ENCODE measurements around the gene C3orf22. TPM values are rescaled to one million over a fixed set of nuclear protein-coding genes. Genes with fewer than 3 reads are reported as not detected.

The C3orf22 gene
- total RNA-seq, 1 donor from 2014 or later = not detected

DNA sequence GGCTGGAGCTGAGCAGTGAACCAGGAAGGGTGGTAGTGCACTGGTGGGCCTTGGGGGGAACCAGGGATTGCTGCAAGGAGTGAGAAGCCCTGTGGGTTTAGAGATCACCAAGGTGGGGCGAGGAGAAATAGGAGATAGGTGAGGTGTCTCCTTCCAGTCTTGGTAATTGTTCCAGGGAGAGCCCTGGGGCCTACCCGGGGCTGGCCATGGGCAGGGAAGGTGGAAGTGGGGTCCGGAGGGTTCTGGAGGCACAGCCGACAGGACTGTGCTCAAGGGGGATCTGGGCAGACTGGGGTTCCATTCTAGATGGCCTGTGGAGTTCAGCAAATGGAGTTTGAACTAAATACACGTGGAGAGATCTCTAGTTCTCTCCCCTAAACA is 30.3 kb downstream of the C3orf22 start:
- intact Hi-C loops (cut with micrococcal nuclease) = no loop called here

DNA sequence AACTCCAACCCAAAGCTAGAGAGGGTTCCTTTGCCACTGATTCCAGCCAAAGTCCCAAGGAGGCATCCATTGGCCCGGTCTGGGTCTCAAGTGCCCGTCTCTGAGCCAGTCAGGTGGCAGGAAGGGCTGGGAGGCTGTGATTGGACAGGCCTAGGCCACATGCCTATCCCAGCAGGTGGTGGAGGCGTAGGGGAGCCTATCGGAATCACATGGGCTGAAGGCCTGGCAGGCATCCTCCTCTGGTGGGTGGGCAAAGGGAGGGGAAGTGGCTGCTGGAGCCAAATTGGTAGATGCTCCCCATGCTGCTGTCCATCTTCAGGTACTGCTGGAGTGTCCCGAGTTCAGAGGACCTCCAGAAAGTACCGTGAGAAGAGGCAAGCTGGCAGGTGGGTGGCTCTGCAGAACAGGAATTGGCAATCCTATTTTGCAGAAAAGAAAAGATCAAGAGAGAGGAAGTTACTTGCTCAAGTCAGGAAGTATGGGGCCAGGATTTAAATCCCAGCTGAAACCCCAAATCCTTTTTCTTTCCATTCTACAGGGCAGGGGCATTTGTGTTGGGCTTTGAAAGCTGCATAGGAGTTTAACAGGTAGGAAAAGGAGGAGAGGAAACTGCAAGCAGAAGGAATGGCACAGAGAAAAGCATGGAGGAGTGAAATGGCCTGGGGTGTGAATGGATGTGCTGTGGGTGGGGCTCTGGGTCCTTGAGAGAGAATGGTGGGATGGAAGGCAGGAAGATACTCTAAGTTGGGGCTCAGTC is 31.1 kb downstream of the C3orf22 start:
- intact Hi-C loops (cut with micrococcal nuclease) = no loop called here

GRCh38 chr3:126527006-126527405 is 31.7 kb downstream of the C3orf22 start:
- intact Hi-C loops (cut with micrococcal nuclease) = no loop called here

DNA sequence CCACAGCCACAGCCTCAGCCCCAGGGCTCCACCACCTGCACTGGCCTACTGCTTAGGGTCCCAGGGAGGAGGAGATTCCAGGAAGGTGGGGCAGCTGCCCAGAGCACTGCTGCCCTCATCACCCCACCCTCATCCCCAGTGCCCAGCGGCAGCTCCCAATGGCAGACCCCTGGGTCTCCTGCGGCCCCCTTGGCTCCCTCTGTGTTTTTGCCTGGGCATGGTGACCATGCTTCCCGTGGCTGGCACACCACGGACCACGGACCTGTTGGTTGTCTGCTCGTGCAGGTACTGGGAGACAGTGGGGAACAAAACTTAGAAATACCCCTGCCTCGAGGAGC is 32.1 kb downstream of the C3orf22 start:
- intact Hi-C loops (cut with micrococcal nuclease) = no loop called here

DNA sequence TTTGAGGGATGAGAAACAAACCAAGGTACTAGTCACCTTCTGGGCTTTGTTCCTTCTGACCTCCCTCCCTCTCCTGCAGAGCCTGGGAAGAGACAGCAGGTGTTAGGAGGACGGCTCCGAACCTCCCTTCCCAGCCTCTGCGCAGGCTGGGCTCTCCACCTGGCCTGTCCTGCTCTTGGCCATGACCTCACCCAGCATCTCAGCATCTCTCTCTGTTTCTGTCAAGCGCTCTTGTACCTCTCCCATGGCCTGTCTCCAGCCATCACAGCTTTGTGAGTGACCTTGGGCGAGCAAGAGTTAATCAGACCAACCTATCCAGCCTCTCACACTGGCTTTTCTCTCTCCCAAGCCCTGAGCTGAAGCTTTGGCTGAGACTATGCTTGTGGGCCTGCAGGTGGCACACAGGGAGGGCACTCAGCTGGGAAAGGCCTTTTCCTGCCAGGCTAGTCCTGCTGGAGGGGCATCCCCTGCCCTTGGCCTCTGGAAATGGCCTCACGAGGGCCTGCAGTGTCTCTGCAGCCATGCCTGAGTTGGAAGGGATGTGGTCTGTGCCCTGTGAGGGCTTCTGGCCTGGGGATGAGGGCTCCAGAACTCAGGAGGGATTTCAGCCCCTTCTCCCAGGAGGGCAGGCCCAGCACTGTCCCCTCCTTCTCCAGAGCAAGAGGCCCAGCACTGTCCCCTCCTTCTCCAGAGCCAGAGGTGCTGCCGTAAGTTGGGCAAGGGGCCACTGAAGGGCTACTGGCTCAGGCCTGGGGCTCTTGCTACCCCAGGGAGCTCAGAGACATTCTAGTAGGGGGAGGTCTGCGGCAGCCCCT is 32.7 kb downstream of the C3orf22 start:
- intact Hi-C loops (cut with micrococcal nuclease) = no loop called here

GRCh38 chr3:126525091-126525852 is 33.5 kb downstream of the C3orf22 start:
- intact Hi-C loops (cut with micrococcal nuclease) = no loop called here

- intact Hi-C loops (cut with micrococcal nuclease) = loop anchor here (5.0 kb wide), 1 partner anchor 128 kb away; no protein-coding TSS in a partner anchor
These were observed 34.2 kb downstream of the C3orf22 start for GRCh38 chr3:126524429-126524988.

DNA sequence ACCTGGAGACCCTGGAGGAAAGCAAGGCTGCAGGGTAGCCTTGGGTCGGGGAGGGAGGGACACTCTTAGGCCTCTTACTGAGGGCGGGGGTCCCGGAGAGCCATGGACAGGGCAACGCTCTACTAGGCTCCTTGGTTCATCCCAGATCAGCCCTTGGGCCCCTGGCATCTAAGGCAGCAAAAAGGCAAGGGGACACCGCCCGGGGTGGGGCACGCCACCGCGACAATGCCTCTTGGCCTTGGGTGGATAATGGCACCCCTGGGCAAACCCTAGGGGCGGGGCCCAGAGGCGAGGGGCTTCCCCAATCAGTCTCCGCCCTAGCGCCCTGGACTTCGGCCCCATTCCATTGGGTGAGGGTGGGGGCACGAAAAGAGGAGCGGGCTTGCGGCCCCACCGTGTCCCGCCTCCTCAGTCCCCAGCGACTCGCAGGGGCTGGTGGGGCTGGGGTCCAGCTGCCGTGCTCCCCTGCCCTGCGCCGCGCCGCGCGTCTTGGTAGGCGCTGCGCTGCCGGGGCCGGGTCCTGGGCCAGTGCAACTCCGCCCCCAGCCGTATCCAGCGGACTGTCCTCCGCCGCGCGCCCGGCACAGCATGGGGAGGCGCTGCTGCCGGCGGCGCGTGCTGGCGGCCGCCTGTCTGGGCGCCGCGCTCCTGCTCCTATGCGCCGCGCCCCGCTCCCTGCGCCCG is 34.8 kb downstream of the C3orf22 start, which contains the start of gene CHST13:
TSS of gene CHST13 (plus strand) at position 411 of the 684 bp plus-strand sequence. CDS start at position 589, 178 bp downstream.
- intact Hi-C loops (cut with micrococcal nuclease) = loop anchor here (2.0 to 5.0 kb wide), 2 partner anchors 83 to 128 kb away; no protein-coding TSS in a partner anchor

DNA sequence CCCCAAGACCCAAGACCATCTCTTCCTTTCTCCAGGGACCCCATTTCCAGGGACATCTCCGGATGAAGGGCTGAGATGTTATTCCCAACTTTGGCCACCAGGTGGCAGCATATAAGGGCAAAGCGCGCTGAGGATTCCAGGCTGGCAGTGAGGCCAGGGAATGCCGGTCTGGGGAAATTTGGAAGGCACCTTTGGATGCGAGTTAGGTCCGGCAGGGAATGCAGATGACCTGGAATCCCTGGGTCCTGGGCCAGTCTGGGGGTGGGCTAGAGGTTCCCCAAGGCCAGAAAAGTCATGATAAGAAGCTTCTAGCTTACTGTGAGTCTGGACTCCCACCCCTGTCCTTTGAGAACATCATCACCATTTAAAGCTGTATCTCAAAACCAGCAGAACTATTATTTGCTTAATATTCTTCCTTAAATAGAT is 36.4 kb downstream of the C3orf22 start:
- intact Hi-C loops (cut with micrococcal nuclease) = loop anchor here (1.0 to 5.0 kb wide), 4 partner anchors 84 to 1026 kb away; no protein-coding TSS in a partner anchor

GRCh38 chr3:126521122-126521891 is 37.4 kb downstream of the C3orf22 start:
- intact Hi-C loops (cut with micrococcal nuclease) = loop anchor here (5.0 kb wide), 1 partner anchor 131 kb away; no protein-coding TSS in a partner anchor

- intact Hi-C loops (cut with micrococcal nuclease) = loop anchor here (5.0 kb wide), 1 partner anchor 133 kb away; no protein-coding TSS in a partner anchor
These were observed 39.0 kb downstream of the C3orf22 start for GRCh38 chr3:126519506-126520455.

GRCh38 chr3:126518779-126519177 is 40.0 kb downstream of the C3orf22 start:
- intact Hi-C loops (cut with micrococcal nuclease) = no loop called here

DNA sequence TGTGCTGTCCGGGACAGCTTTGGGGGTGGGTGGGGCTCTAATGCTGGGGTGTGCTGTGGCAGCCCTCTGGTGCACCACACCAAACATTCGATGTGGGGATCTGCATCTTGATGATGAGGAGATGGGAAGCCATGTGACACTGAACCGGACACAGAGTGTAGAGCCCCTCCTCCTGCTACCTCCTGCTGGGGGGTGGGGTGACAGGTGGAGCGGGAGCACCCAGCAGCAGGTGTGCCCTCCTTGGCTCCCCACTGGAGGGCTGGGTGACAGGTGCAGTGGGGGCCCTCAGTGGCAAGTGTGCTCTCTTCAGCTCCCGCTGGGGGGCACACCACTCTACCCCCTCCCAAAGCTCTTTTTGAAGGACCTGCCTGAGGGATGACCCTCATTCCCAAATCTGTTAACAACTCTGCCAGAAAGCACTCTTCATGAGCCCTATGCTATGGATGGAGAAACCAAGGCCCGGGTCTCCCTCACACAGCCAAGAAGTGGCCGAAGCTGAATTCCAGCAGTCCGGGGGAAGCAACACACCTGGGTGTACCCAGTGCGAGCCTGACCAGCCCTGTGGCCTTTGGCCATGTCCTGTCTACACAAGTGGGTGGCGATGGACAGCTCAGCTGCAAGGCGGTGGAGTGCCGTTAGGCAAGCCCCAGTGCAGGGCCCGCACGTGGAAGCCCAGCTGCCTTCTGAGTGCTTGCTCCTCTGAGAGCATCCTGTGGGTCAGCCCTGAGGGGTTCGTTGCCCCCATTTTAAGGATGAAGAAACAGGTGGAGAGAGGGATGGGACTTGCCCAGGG is 40.5 kb downstream of the C3orf22 start:
- intact Hi-C loops (cut with micrococcal nuclease) = no loop called here

DNA sequence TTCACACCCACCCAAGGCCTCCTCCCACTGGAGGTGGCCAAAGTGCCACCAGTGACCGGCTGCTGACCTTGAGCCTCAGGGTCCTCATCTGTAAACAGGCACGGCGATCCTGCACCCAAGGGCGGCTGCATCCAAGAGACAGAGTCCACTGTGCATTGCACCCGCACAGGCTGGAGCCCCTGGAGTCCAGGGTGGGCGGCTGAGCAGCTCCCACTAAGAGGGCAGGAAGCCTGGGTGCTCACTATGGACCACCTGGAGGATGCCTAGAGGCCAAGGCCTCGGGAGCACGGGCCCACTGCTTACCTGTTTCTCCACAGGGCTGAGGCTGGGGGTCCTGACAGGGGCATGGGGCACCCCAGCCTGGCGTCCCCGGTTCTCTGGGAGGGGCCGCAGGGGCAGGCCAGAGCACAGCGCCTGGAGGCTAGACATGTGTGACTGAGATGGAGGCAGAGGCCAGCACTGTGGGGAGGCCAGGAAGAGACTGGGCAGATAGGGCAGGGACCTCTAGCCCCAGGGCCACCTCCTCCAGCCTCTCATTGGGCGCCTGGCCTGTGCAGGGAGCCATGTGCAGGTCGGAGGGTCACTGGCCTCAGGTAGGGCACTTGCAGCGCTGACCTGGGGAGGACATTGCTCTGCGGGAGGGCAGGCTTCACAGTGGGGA is 41.3 kb downstream of the C3orf22 start, which contains the start of gene UROC1:
TSS of gene UROC1 (minus strand) at position 483 of the 661 bp plus-strand sequence. CDS start at position 429, 54 bp downstream.
- intact Hi-C loops (cut with micrococcal nuclease) = no loop called here

DNA sequence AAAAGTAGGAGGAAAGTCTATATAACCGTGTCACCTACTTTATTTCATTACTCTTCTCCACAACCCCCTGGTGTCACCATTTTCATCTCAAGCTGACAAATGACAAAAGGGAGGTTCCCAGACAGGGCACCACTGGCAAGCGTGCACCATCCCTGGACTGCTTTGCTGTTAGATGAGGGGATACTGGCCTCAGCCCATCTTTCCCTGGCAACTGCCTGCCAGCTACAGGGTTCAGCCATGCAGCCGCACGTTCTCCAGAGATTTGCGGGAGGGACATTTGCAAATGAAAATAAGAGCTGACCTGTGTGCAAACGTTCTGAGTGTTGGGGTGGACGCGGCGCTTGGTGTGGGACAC is 41.8 kb downstream of the C3orf22 start:
- intact Hi-C loops (cut with micrococcal nuclease) = no loop called here

- intact Hi-C loops (cut with micrococcal nuclease) = no loop called here
These were observed 42.4 kb downstream of the C3orf22 start for GRCh38 chr3:126516152-126516935.

Data from T-helper 1 cell treated with Interleukin-12 subunit alpha and Interleukin-12 subunit beta and Interleukin-4 antibody, amounts not matched to agents 30 ng/mL and 1 ng/mL, for 36 hours (primary cell).